K562 (cell line): Measurements from ENCODE around the gene QSOX2. TPM values are rescaled to one million over a fixed set of nuclear protein-coding genes. Genes with fewer than 3 reads are reported as not detected.

ENCODE experiments used
- ATAC-seq: fragments of 200-7000 bp; cut with Tn5 transposase; 3 replicates; pipeline ENCODE4 v1.9.1; 2020; ENCODE audit warnings: moderate library complexity
- BruUV-seq: library from RNA; stranded (reverse); fragments of 400-500 nt; replicated peaks from 2 replicates; lab custom pipeline; 2021; lab: Mats Ljungman, UMichigan
- CTCF ChIA-PET: fragments of 300-600 bp; formaldehyde crosslinking; extraction: SDS; loops from one replicate; lab custom pipeline; 2021; ENCODE audit warnings: low intra/inter-chr PET ratio; lab: Yijun Ruan, JAX
- POLR2A ChIA-PET: fragments of 300-600, 350-650 bp; sonication (Branson Sonifier 250); formaldehyde crosslinking; extraction: SDS; loops from one replicate; lab custom pipeline; 2021; ENCODE audit warnings: antibody characterized with exemption, inconsistent platforms; lab: Yijun Ruan, JAX
- DNase-seq, 4 experiments: peaks; one replicate each; pipeline versions ENCODE4 v3.0.0 to v3.0.0-alpha.2; 2011 to 2018; ENCODE audit warnings: low spot score in 3 of 4, mixed read lengths in 3 of 4; ENCODE audit errors: extremely low read depth in 1 of 4
- FAIRE-seq: peaks from 2 replicates; lab custom pipeline; 2011; peaks lifted over from hg19 to GRCh38; lab: Jason Lieb, UNC
- H2AFZ ChIP-seq: 2 replicates; pipeline ENCODE4 v1.6.0; 2011; ENCODE audit warnings: low read depth, low read length, control low read depth, inconsistent platforms
- H3K27ac ChIP-seq: fragments of 200-600 bp; 3 replicates; pipeline ENCODE4 v1.8.0; 2011; ENCODE audit warnings: low read depth, mild to moderate bottlenecking, control low read depth, inconsistent platforms, low read length, moderate library complexity, mixed read lengths; ENCODE audit errors: extremely low read depth
- H3K27me3 ChIP-seq, 2 experiments: fragments of 300-600 bp in 1 of 2; 2 replicates in 1 of 2; 3 replicates in 1 of 2; pipeline versions ENCODE4 v1.6.0 to v1.8.0; 2011; ENCODE audit warnings: inconsistent platforms in 2 of 2, low read length in 2 of 2, mild to moderate bottlenecking in 1 of 2, mixed read lengths in 1 of 2, moderate library complexity in 1 of 2; ENCODE audit not compliant: control insufficient read depth in 2 of 2, insufficient read depth in 2 of 2
- H3K36me3 ChIP-seq: fragments of 300-600 bp; 3 replicates; pipeline ENCODE4 v1.8.0; 2011; ENCODE audit warnings: mild to moderate bottlenecking, low read length, inconsistent platforms; ENCODE audit not compliant: control insufficient read depth, insufficient read depth
- H3K4me1 ChIP-seq, 2 experiments: fragments of 200-600 bp in 1 of 2; replicated peaks in 1 of 2; 2 replicates in 1 of 2; 3 replicates in 1 of 2; pipeline versions ENCODE4 v1.5.1 to v1.8.0; 2011; ENCODE audit warnings: inconsistent platforms in 2 of 2, low read length in 2 of 2, mild to moderate bottlenecking in 1 of 2, mixed read lengths in 1 of 2, moderate library complexity in 1 of 2; ENCODE audit not compliant: control insufficient read depth in 2 of 2, insufficient read depth in 2 of 2
- H3K4me2 ChIP-seq: 2 replicates; pipeline ENCODE4 v1.6.1; 2011; ENCODE audit warnings: low read length, control low read depth, inconsistent platforms, mixed read lengths; ENCODE audit not compliant: insufficient read depth
- H3K4me3 ChIP-seq: fragments of 200-600 bp; sonication (generic), shearing (Covaris generic); 2 replicates; pipeline ENCODE4 v1.5.1; 2016; ENCODE audit warnings: control low read depth, inconsistent platforms
- H3K79me2 ChIP-seq: fragments of 200-600 bp; 3 replicates; pipeline ENCODE4 v1.8.0; 2011; ENCODE audit warnings: low read length, inconsistent platforms; ENCODE audit not compliant: control insufficient read depth, insufficient read depth
- H3K9ac ChIP-seq, 2 experiments: 2 replicates each; pipeline versions ENCODE4 v1.6.0 to v1.6.1; 2011; ENCODE audit warnings: low read depth in 2 of 2, low read length in 2 of 2, control low read depth in 1 of 2, inconsistent platforms in 1 of 2, mild to moderate bottlenecking in 1 of 2, mixed read lengths in 1 of 2; ENCODE audit not compliant: insufficient read depth in 1 of 2
- H3K9me1 ChIP-seq: one replicate; pipeline ENCODE4 v1.6.0; 2011; ENCODE audit warnings: inconsistent platforms, mild to moderate bottlenecking, low read length, moderate library complexity; ENCODE audit not compliant: control insufficient read depth, insufficient read depth
- H3K9me3 ChIP-seq: replicated peaks from 2 replicates; pipeline ENCODE4 v1.5.1; 2011; ENCODE audit warnings: low read depth, low read length, inconsistent platforms; ENCODE audit not compliant: control insufficient read depth, insufficient read depth
- H4K20me1 ChIP-seq: replicated peaks from 2 replicates; pipeline ENCODE4 v1.6.1; 2011; ENCODE audit warnings: low read length, inconsistent platforms, mixed read lengths; ENCODE audit not compliant: control insufficient read depth, insufficient read depth
- ATF7 ChIP-seq: fragments of 450-650 bp; IDR thresholded peaks from 2 replicates; pipeline ENCODE4 v1.7.1; 2014; ENCODE audit warnings: mild to moderate bottlenecking, moderate library complexity
- DACH1 ChIP-seq: fragments of 450-650 bp; IDR thresholded peaks from 2 replicates; pipeline ENCODE4 v1.6.1; 2018; ENCODE audit not compliant: partially characterized antibody
- FUS ChIP-seq: fragments of 200-400 bp; formaldehyde crosslinking; optimal IDR thresholded peaks from 2 replicates; pipeline ENCODE3; 2017; ENCODE audit warnings: low read depth, low read length
- ZNF589 ChIP-seq: fragments of 200-800 bp; sonication (Bioruptor generic); IDR thresholded peaks from 2 replicates; pipeline ENCODE4 v1.6.1; 2016; ENCODE audit warnings: low read depth, missing genetic modification characterization, missing compliant biosample characterization
- WGBS: fragments of 100-300 bp; shearing (Covaris generic); methylation state at CpG from one replicate; pipeline ENCODE4 v1.1.6; 2016; ENCODE audit warnings: low coverage, mixed read lengths; ENCODE audit not compliant: insufficient coverage; ENCODE audit errors: missing lambda C conversion rate; 5-methylcytosine and 5-hydroxymethylcytosine counted together
- in situ Hi-C: fragments of 300-500 bp; cut with MboI; formaldehyde crosslinking; loops from 4 replicates; pipeline ENCODE4 v1.15.0; 2018; ENCODE audit warnings: inconsistent platforms, mixed read lengths
- intact Hi-C: fragments of 100-400 bp; cut with micrococcal nuclease; formaldehyde crosslinking; loops from 2 replicates; pipeline ENCODE4 v1.14.2; 2022
- polyA plus RNA-seq, 8 experiments: library from polyadenylated mRNA; depleted of rRNA in 4 of 8; stranded (reverse) in 5 of 8; unstranded in 3 of 8; fragments of >200 nt; fragmentation: Nextera tagmentation in 2 of 8; fragmentation: Illumina TruSeq in 1 of 8; extraction: Ambion mirVana in 2 of 8; extraction: Trizol in 1 of 8; gene quantifications; 2 replicates each; pipeline versions ENCODE4 v1.2.1 to v1.2.3, GENCODE V29; 2011 to 2014; ENCODE audit warnings: inconsistent platforms in 1 of 8, missing spikeins in 1 of 8
- total RNA-seq, 7 experiments: library from RNA; depleted of rRNA in 6 of 7; stranded (reverse); fragments of >200 nt in 6 of 7; fragmentation: Illumina TruSeq in 2 of 7; extraction: Trizol in 2 of 7; gene quantifications; 2 replicates each; pipeline versions ENCODE4 v1.2.1 to v1.2.3, GENCODE V29; 2011 to 2021; ENCODE audit warnings: low replicate concordance in 1 of 7
- TF ChIP-seq, protein P1 (sequence below), 3 experiments: IDR thresholded peaks in 2 of 3; conservative IDR thresholded peaks in 1 of 3; 2 replicates each; pipeline ENCODE4 v1.5.1; 2011 to 2012; ENCODE audit warnings: low read length in 3 of 3, mild to moderate bottlenecking in 3 of 3, control low read depth in 2 of 3, improper control_type of control experiment in 1 of 3, inconsistent platforms in 1 of 3, low read depth in 1 of 3, mixed read lengths in 1 of 3, moderate library complexity in 1 of 3; ENCODE audit not compliant: insufficient read depth in 2 of 3
- TF ChIP-seq, protein P2 (sequence below), 2 experiments: fragments of 450-650 bp; formaldehyde crosslinking in 1 of 2; IDR thresholded peaks; 2 replicates each; pipeline versions ENCODE4 v1.4.0 to v1.6.1; 2014 to 2020; ENCODE audit warnings: mild to moderate bottlenecking in 2 of 2, borderline replicate concordance in 1 of 2, low read depth in 1 of 2
- TF ChIP-seq, protein P3 (sequence below): fragments of 450-650 bp; formaldehyde crosslinking; IDR thresholded peaks from 2 replicates; pipeline ENCODE4 v1.4.0; 2020; ENCODE audit warnings: mild to moderate bottlenecking, moderate library complexity
- TF ChIP-seq, protein P4 (sequence below): fragments of 250-450 bp; sonication (Bioruptor Pico); IDR thresholded peaks from 2 replicates; pipeline ENCODE4 v1.8.0; 2021; ENCODE audit warnings: moderate library complexity, mild to moderate bottlenecking, inconsistent platforms

Gene QSOX2
- total and polyA plus RNA-seq, 9 of the 15 experiments (the other 6 are each of a cell fraction or from before 2014, with no cell fraction given) = 0.51 to 23.7 (median 12.7) TPM

DNA sequence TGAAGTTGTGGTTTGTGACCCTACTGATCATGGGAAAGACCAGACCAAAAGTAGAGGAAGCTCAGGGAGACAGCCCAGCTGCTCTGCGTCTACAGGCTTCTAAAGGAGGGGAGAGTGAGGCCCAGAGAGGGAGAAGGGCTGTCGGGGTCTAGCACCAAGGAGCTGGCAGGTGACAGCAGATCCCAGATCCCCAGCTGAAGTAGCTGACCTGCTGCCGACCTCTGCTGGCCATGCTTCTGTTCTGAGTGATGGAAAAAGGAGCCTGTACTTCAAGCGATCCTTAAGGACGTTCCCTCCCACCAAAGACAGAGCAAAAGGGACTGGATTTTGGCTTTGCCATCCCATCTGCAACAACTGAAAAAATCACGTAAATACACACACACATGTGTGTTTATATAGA lies 22.7 kb upstream of the QSOX2 start:
- Histone ChIP-seq H3K79me2 (no peaks in the 10 kb centered on the region), H3K4me2 (no peak overlapping the region), H3K9me3 (no peaks in the 10 kb centered on the region), H3K9ac (no peak overlapping the region), H3K36me3 (no peaks in the 10 kb centered on the region), H3K4me3 (no peak overlapping the region), H2AFZ (no peak overlapping the region; the same call in 1 of the 2 replicates), H3K9me1 (no peaks in the 10 kb centered on the region), H4K20me1 (no peaks in the 10 kb centered on the region), H3K27me3 (peaks cover 19 to 31% of the 10 kb centered on the region in 2 experiments), H3K4me1 (peaks cover 0 to 26% of the 10 kb centered on the region in 2 experiments; a peak in 3 of 5 replicates), H3K27ac (no peak overlapping the region)
- 8% methylated on average over 6 of the region's 6 CpGs for WGBS
- intact Hi-C loops = loop anchor here (5.0 kb wide), 1 partner anchor 126 kb away; no protein-coding TSS in a partner anchor
- FAIRE-seq (peak; percentile 80), DNase-seq (peak in 3 of 4 experiments; percentile 39 to 50 (median 43)), ATAC-seq (peak; percentile 45)
- in situ Hi-C loops = loop anchor here (5.0 kb wide), 1 partner anchor 96 kb away; no protein-coding TSS in a partner anchor
- BruUV-seq = no TSS peak
- ChIA-PET CTCF (interaction anchor here (0.6 to 1.1 kb wide), 3 partner anchors 98 to 135 kb away, joined by 3 read pairs; no protein-coding TSS in a partner anchor), POLR2A (interaction anchor here (0.5 to 1.1 kb wide), 5 partner anchors 10 to 56 kb away, joined by 3 read pairs; no protein-coding TSS in a partner anchor)
- TF ChIP-seq, protein P1, sequence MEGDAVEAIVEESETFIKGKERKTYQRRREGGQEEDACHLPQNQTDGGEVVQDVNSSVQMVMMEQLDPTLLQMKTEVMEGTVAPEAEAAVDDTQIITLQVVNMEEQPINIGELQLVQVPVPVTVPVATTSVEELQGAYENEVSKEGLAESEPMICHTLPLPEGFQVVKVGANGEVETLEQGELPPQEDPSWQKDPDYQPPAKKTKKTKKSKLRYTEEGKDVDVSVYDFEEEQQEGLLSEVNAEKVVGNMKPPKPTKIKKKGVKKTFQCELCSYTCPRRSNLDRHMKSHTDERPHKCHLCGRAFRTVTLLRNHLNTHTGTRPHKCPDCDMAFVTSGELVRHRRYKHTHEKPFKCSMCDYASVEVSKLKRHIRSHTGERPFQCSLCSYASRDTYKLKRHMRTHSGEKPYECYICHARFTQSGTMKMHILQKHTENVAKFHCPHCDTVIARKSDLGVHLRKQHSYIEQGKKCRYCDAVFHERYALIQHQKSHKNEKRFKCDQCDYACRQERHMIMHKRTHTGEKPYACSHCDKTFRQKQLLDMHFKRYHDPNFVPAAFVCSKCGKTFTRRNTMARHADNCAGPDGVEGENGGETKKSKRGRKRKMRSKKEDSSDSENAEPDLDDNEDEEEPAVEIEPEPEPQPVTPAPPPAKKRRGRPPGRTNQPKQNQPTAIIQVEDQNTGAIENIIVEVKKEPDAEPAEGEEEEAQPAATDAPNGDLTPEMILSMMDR (IDR thresholded peaks at IDR 0.05 in 2 of 3, conservative IDR thresholded peaks at IDR 0.05 in 1 of 3; ENCODE audit: insufficient read depth in 2 of 3, low read depth in 1 of 3, low read length in 3 of 3) = peak; percentile 42 to 60 (median 50)
- TF ChIP-seq FUS = no peak
- TF ChIP-seq DACH1 = no peak
- TF ChIP-seq, protein P2, sequence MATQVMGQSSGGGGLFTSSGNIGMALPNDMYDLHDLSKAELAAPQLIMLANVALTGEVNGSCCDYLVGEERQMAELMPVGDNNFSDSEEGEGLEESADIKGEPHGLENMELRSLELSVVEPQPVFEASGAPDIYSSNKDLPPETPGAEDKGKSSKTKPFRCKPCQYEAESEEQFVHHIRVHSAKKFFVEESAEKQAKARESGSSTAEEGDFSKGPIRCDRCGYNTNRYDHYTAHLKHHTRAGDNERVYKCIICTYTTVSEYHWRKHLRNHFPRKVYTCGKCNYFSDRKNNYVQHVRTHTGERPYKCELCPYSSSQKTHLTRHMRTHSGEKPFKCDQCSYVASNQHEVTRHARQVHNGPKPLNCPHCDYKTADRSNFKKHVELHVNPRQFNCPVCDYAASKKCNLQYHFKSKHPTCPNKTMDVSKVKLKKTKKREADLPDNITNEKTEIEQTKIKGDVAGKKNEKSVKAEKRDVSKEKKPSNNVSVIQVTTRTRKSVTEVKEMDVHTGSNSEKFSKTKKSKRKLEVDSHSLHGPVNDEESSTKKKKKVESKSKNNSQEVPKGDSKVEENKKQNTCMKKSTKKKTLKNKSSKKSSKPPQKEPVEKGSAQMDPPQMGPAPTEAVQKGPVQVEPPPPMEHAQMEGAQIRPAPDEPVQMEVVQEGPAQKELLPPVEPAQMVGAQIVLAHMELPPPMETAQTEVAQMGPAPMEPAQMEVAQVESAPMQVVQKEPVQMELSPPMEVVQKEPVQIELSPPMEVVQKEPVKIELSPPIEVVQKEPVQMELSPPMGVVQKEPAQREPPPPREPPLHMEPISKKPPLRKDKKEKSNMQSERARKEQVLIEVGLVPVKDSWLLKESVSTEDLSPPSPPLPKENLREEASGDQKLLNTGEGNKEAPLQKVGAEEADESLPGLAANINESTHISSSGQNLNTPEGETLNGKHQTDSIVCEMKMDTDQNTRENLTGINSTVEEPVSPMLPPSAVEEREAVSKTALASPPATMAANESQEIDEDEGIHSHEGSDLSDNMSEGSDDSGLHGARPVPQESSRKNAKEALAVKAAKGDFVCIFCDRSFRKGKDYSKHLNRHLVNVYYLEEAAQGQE (IDR thresholded peaks at IDR 0.05; ENCODE audit: borderline replicate concordance) = peak; percentile 58; the same call in 1 of the 2 replicates
- TF ChIP-seq, protein P2 (CRISPR knock-in tag; IDR thresholded peaks at IDR 0.05; ENCODE audit: low read depth) = no peak
- TF ChIP-seq, protein P3, sequence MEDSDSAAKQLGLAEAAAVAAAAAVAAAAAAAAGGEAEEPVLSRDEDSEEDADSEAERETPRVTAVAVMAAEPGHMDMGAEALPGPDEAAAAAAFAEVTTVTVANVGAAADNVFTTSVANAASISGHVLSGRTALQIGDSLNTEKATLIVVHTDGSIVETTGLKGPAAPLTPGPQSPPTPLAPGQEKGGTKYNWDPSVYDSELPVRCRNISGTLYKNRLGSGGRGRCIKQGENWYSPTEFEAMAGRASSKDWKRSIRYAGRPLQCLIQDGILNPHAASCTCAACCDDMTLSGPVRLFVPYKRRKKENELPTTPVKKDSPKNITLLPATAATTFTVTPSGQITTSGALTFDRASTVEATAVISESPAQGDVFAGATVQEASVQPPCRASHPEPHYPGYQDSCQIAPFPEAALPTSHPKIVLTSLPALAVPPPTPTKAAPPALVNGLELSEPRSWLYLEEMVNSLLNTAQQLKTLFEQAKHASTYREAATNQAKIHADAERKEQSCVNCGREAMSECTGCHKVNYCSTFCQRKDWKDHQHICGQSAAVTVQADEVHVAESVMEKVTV (CRISPR knock-in tag) = 0 out of 2 replicates have a peak, but pooled peaks have one; percentile 22
- TF ChIP-seq ZNF589 (CRISPR knock-in tag) = no peak
- TF ChIP-seq, protein P4, sequence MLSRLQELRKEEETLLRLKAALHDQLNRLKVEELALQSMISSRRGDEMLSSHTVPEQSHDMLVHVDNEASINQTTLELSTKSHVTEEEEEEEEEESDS (CRISPR knock-in tag) = no peak
- no peak for TF ChIP-seq ATF7
